Thoracic aorta (tissue), 2 donors: ENCODE measurements around the gene TSKU. TPM values are rescaled to one million over a fixed set of nuclear protein-coding genes. Genes with fewer than 3 reads are reported as not detected.

ENCODE experiments used
- ATAC-seq: fragments of 150-250 bp; one replicate; pipeline ENCODE4 v1.8.0; 2017; ENCODE audit warnings: low read depth; ENCODE audit not compliant: insufficient number of reproducible peaks, low FRiP score
- DNase-seq: peaks from one replicate; pipeline ENCODE4 v3.0.0-alpha.2; 2020; ENCODE audit warnings: low spot score
- H3K27ac ChIP-seq, 2 donors: fragments of 200-600 bp; sonication (generic); 1 replicate in 1 of 2; 2 replicates in 1 of 2; pipeline ENCODE4 v1.5.1; 2016; ENCODE audit warnings: mild to moderate bottlenecking in 2 of 2, moderate library complexity in 2 of 2
- H3K27me3 ChIP-seq: fragments of 200-600 bp; sonication (generic); replicated peaks from 2 replicates; pipeline ENCODE4 v1.6.0; 2016; ENCODE audit warnings: mild to moderate bottlenecking; ENCODE audit not compliant: insufficient read depth
- H3K36me3 ChIP-seq: fragments of 200-600 bp; sonication (generic); one replicate; pipeline ENCODE4 v1.5.1; 2016
- H3K4me1 ChIP-seq, 2 donors: fragments of 200-600 bp; sonication (generic); 1 replicate in 1 of 2; 2 replicates in 1 of 2; pipeline versions ENCODE4 v1.5.1 to v1.6.0; 2016; ENCODE audit warnings: low read depth in 2 of 2, mild to moderate bottlenecking in 1 of 2; ENCODE audit not compliant: control insufficient read depth in 1 of 2
- H3K4me3 ChIP-seq: fragments of 200-600 bp; sonication (generic); 2 replicates; pipeline ENCODE4 v1.5.1; 2016; ENCODE audit warnings: mild to moderate bottlenecking
- H3K9me3 ChIP-seq: fragments of 200-600 bp; sonication (generic); 2 replicates; pipeline ENCODE4 v1.5.1; 2016
- CTCF ChIP-seq: fragments of 200-600 bp; sonication (generic); IDR thresholded peaks from one replicate; pipeline ENCODE4 v1.5.1; 2019; ENCODE audit warnings: antibody characterized with exemption
- total RNA-seq, 2 donors: library from RNA; depleted of rRNA; stranded (reverse); fragments of >200 nt; gene quantifications; one replicate each; pipeline versions ENCODE4 v1.1.0 to v1.2.3, GENCODE V29; 2016

TSKU gene
- total RNA-seq, 2 donors from 2014 or later = 42.2 to 100 TPM

GRCh38 chr11:76753449-76753848, 29.7 kb upstream of the TSKU start:
- Histone ChIP-seq H3K27ac (peak overlapping the region in 1 of 2 donors; percentile 8), H3K27me3 (no peaks in the 10 kb centered on the region), H3K4me1 (peaks cover 0 to 36% of the 10 kb centered on the region in 2 donors), H3K9me3 (no peaks in the 10 kb centered on the region), H3K36me3 (no peaks in the 10 kb centered on the region), H3K4me3 (no peak overlapping the region)
- ATAC-seq (no peak), DNase-seq (no peak)
- TF ChIP-seq CTCF = no peak

GRCh38 chr11:76753950-76754349, 29.2 kb upstream of the TSKU start:
- peaks cover 0 to 31% of the 10 kb centered on the region in 2 donors for H3K4me1 ChIP-seq
- no peak for ATAC-seq
- no peak overlapping the region for H3K27ac ChIP-seq
- no peaks in the 10 kb centered on the region for H3K36me3 ChIP-seq
- H3K4me3 ChIP-seq = no peak overlapping the region
- no peak for TF ChIP-seq CTCF
- no peaks in the 10 kb centered on the region for H3K9me3 ChIP-seq
- H3K27me3 ChIP-seq = no peaks in the 10 kb centered on the region
- no peak for DNase-seq

GRCh38 chr11:76756341-76756741, 26.8 kb upstream of the TSKU start:
- Histone ChIP-seq H3K4me1 (peaks cover 0 to 18% of the 10 kb centered on the region in 2 donors), H3K36me3 (no peaks in the 10 kb centered on the region), H3K27me3 (no peaks in the 10 kb centered on the region), H3K9me3 (no peaks in the 10 kb centered on the region), H3K27ac (no peak overlapping the region), H3K4me3 (no peak overlapping the region)
- TF ChIP-seq CTCF = no peak
- ATAC-seq (no peak), DNase-seq (no peak)

- DNase-seq = no peak
These were observed 24.8 kb upstream of the TSKU start for GRCh38 chr11:76758311-76758710.

GRCh38 chr11:76759092-76759491, 24.1 kb upstream of the TSKU start:
- no peaks in the 10 kb centered on the region for H3K27me3 ChIP-seq
- peaks cover 9 to 14% of the 10 kb centered on the region in 2 donors for H3K4me1 ChIP-seq
- H3K9me3 ChIP-seq = no peaks in the 10 kb centered on the region
- ATAC-seq (no peak), DNase-seq (no peak)
- no peak for TF ChIP-seq CTCF
- no peak overlapping the region for H3K4me3 ChIP-seq
- H3K36me3 ChIP-seq = no peaks in the 10 kb centered on the region
- H3K27ac ChIP-seq = no peak overlapping the region

More at GRCh38 chr11:76758311-76758710, 24.8 kb upstream of the TSKU start:
- no peak for TF ChIP-seq CTCF
- H3K36me3 ChIP-seq = no peaks in the 10 kb centered on the region
- ATAC-seq = no peak
- no peaks in the 10 kb centered on the region for H3K27me3 ChIP-seq
- H3K4me1 ChIP-seq = peaks cover 2 to 9% of the 10 kb centered on the region in 2 donors
- no peaks in the 10 kb centered on the region for H3K9me3 ChIP-seq
- H3K4me3 ChIP-seq = no peak overlapping the region
- no peak overlapping the region for H3K27ac ChIP-seq
